ENCODE measurements around the gene LY9.

The LY9 gene

DNA sequence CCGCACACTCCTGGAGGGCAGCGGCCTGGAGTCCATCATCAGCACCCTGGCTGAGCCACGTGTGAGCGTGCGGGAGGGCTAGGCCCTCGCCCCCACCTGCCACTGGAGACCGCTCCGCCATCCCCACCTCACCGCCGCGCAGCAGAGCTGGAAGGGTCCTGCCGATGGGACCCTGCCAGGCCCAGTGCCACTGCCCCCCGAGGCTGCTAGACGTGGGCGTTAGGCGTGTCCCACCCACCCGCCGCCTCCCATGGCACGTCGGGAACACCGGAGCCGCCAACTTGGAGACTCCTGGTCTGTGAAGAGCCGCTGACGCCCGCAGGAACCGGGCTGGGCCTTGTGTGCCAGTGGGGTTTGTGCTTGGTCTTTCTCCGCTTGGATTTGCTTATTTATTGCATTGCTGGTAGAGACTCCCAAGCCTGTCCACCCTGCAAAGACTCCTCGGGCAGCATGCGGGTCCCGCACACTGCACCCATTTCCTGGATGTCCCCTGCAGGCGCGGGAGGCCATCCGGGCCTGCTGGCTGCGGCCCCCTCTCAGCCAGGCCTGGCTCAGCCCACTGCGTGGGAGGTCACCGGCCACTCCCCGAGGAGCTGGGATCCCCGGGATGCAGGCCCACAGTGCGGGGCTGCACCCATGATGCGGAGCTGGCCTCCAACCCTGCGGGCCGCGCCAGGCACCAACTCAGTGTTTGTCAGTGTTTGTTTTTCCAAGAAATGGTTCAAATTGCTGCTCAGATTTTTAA, 6.0 kb downstream of the LY9 start:
- DNase-seq (ENCODE audit: low spot score): no peak

DNA sequence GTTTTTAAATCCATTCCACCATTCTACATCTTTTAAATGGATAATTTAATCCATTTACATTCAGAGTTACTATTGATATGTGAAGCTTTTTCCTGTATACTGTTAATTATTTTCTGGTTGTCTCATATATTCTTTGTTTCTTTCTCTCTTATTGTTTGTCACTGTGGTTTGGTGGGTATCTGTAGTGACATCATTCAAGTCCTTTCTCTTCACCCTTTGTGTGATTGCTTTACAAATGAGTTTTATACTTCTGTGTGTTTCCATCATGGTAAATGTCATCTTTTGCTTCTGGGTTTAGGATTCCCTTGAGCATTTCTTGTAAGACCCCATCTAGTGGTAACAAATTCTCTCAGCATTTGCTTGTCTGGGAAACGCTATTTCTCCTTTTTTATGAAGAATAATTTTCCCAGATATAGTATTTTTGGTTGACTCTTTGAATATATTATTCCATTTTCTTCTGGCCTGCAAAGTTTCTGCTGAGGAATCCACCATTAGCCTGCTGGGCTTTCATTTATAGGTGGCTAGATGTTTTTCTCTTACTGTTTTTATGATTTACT, 10.2 kb downstream of the LY9 start:
- no peak for DNase-seq (ENCODE audit: low spot score)

DNA sequence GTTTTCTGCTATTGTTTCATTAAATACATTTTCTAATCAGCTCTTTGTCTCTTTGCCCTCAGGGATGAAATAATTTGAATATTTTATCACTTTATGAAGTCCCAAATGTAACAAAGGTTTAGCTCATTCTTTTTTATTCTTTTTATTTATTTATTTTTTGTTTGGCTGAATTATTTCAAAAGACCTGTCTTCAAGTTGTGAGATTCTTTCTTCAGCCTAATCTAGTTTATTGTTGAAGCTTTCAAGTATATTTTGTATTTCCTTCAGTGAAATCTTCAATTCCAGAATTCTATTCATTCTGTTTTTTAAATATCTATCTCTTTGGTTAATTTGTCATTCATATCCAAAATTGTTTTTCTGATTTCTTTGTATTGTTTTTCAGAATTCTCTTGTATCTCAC, 10.8 kb downstream of the LY9 start:
- DNase-seq (ENCODE audit: low spot score): no peak

DNA sequence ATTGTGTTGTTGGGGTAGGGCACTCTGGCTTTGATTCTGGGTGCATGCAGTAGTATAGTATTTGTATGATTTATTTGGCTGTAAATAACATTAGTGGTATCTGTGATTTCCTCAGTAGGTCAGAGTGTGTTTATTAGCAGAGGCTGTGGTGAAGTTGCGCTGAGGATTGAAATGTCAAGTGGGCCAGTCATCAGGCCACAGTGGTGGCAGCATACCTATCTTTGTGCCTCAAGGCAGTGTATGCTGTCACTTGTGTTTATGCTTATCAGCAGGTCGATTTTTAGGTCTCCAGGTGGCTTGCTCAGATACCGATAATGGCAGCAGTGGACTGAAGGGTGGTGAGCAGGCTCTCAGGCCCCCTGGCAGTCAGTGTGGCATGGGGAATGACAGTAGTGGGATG, 11.3 kb downstream of the LY9 start:
- DNase-seq (ENCODE audit: low spot score): no peak

DNA sequence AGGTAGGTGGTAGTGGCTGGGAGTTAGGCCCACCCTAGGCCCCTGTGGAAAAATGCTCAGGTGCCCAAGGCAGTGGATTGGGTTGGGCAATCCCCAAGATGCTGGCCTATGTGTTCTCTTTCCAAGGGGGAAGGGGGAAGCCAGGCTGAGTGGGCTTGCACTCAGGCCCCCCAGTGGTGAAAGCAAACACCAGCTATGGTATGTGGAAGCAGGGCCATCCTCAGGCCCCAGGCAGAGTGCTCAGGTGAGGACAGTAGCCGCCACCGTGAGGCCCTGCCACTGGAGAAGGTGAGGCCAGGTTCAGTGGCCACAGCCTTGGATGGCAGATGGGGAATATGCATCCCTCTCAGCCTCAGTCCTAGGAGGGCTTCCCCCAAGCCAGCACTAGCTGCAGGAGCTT, 11.8 kb downstream of the LY9 start:
- DNase-seq (ENCODE audit: low spot score): no peak

DNA sequence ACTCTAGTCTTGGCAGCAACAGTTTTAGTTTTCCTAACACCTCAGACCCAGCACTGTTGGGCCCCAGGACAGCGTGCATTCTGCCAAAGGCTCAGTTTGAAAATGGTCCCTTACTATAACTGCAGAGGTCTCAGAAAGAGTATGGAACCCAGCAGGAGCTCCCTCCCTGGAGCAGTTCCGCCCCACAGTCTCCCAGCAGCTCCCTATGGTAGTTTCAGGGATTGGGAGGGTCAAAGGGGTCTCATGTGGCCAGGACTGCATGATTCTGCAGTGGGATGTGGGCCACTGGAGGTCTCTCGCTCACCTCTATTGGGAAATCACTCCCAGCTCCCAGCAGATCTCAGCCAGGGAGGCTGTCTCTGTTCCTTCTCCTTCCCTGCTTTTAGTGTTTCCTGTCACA, 12.3 kb downstream of the LY9 start:
- no peak for DNase-seq (ENCODE audit: low spot score)

DNA sequence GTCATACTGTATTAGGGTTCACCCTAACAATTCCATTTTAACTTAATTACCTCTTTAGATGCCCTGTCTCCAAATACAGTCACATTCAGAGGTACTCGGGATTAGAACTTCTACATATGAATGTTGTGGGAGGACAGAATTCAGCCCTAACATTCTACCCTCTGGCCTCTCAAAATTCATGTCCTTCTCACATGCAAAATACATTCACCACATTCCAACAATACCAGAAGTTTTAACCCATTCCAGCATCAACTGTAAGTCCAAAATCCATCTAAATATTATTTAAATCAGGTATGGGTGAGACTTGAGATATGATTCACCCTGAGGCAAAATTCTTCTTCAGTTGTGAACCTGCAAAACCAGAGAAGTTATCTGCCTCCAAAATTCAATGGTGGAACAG, 14.5 kb downstream of the LY9 start:
- no peak for DNase-seq (ENCODE audit: low spot score)

DNA sequence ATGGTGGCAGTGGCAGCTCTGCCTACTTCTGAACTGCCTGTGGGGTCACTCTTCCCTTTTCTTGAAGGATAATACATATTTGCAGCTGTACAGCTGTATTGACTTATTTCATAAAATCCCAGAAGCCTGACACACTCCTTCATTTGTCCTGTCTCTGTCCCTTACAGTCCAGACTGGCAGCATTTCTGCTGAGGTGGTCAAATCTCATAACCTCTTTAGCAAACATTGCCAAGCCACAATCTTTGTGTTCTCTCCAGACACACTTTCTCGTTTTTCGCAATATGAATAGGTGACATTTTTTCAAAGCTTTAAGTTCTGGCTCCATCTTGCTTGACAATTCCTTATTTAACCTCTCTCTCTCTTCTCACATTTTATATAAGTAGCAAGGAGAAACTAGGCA, 15.2 kb downstream of the LY9 start:
- no peak for DNase-seq (ENCODE audit: low spot score)

DNA sequence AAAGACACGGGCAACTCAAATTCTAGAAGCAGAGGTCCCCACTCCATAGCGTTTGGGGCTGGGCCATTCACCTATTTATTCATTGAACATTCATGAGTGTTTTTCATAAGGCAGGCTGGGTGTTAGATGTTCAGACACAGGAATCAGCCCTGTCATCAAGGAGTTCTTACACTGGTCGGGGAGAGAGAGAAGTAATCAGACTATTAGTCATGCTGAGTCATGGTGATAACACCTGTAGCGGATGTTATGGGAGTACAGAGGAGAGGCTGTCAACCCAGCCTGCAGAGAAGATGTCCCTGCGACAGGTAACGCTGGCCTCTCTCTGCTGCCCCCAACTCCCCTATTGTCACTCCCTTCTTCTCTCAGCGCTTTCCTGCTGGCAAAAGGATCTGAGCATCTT, 17.2 kb downstream of the LY9 start:
- DNase-seq (ENCODE audit: low spot score): peak; percentile 59

DNA sequence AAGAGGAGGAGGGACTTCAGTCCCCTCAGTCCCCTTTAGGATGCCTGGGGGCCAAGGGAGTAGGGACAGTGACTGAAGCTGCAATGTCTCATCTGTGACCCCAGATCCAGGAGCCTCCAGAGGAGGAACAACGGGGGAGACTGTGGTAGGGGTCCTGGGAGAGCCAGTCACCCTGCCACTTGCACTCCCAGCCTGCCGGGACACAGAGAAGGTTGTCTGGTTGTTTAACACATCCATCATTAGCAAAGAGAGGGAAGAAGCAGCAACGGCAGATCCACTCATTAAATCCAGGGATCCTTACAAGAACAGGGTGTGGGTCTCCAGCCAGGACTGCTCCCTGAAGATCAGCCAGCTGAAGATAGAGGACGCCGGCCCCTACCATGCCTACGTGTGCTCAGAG, 18.3 kb downstream of the LY9 start:
- DNase-seq (ENCODE audit: low spot score): no peak

DNA sequence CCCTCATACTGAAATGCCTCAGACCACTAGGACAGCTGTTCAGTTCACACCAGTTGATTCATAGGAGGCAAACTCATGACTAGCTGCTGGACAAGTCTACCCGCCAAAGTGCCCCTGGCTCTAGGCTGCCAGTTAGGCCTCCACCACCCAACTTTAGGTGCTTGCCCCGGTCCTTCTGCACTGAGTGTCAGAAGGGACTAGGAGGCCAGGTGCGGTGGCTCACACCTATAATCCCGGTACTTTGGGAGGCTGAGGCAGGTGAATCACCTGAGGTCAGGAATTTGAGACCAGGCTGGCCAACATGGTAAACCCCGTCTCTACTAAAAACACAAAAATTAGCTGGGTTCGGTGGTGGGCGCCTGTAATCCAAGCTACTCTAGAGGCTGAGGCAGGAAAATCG, 18.9 kb downstream of the LY9 start:
- DNase-seq (ENCODE audit: low spot score): no peak

DNA sequence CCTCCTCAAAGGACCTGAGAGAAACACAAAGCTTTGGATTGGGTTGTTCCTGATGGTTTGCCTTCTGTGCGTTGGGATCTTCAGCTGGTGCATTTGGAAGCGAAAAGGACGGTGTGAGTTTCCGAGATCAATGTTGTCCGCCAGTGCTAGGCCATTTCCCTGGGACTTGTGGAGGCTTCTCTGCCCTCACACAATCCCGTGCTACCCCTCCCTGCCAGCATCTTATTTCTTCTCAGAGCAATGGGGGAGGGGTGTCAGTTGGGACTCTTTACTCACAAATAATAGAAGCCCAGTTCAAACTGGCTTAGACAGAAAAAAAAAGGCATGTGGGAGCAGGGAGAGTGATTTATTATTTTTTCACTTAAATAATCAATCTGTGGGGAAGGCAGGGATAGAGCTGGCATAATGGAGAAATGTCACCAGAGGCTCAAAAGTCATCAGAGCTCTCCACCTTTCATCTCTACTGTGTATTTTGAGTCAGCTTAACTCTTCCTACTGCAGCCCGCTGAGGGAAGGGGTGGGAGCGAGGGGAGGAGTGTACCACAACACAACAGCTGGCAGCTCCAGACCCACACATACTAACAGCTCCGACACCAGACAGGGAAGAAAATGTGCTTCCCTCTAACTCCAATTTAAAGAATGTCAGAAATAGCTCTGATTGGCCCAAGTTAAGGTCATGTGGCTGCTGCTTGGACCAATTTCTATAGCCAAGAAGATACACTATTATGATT, 22.4 kb downstream of the LY9 start:
- no peak for DNase-seq (ENCODE audit: low spot score)

DNA sequence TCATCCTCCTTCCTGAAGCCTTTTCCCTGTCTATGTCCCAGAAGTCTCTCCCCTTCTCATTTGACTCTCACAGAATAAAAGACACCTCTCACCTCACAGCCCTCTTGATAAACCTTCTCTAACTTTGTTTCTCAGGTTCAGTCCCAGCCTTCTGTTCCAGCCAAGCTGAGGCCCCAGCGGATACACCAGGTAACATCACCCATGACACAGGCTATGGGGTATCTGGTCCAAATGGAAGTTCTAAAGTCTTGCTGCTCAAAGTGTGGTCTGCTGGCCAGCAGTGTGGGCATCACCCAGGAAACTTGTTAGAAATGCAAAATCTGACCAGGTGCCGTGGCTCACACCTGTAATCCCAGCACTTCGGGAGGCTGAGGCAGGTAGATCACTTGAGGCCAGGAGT, 23.2 kb downstream of the LY9 start:
- DNase-seq (ENCODE audit: low spot score): no peak

DNA sequence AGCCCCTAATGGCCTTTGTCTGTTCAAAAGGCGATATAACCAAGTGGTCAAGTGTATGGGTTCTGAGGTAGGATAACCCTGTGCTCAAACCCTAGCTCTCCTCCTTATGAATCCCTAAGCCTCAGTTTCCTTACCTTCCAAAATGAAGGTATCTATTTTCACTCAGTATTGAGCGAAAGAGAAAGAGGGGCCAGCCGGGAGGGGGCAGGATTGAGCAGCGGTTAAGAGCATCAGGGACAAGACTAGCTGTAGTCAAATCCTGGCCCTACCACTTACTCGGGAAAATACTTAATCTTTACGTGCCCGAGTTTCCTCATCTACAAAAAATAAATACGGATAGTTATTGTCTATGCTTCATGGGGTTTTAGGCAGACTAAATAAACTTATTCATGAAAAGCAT, 25.7 kb downstream of the LY9 start:
- DNase-seq (ENCODE audit: low spot score): no peak

DNA sequence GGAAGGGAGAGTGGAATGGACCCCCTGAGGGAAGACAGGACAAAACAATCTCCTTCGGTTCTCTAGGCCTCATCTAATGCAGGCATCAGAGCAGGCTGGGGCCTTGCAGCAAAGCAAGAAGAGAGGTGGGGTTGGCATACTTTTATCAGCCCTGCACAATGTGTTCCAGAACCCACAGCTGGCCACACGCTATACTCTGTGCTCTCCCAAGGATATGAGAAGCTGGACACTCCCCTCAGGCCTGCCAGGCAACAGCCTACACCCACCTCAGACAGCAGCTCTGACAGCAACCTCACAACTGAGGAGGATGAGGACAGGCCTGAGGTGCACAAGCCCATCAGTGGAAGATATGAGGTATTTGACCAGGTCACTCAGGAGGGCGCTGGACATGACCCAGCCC, 27.3 kb downstream of the LY9 start:
- no peak for DNase-seq (ENCODE audit: low spot score)

DNA sequence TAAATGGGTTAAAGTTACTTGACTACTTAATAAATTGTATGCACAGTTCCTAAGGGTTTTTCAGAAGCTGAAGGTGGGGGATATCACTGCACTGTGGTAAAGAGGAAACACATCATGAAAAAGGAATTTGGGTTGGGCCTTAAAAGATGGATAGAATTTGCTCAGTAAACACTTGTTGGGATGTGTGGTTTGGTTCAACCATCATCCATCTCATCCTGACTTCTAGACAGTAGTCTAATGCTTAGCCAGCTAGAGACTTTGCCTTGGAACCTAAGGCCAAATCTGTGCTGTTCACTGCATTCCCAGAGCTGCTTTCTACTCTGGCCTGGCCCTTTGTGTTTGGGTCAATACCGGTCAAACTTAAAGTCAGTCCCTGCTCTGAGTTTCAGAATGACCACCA, 30.6 kb downstream of the LY9 start:
- no peak for DNase-seq (ENCODE audit: low spot score)

DNA sequence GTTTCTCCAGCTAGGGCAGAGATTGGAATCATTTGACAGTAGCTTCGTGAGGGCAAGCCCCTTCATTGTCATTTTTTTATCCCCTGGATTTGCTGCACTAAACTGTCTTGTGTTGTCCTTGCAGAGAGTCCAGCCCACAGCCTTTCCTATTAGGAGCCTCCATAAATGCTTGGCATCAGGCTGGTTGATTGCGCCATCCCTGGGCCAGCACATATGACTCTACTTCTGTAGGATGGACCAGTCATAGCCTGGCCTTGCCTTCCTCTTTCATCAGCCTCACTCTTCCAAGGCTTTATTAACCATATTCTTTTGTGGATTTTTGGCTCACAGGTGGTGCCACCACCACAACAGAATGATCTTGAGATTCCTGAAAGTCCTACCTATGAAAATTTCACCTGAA, 31.4 kb downstream of the LY9 start:
- no peak for DNase-seq (ENCODE audit: low spot score)

DNA sequence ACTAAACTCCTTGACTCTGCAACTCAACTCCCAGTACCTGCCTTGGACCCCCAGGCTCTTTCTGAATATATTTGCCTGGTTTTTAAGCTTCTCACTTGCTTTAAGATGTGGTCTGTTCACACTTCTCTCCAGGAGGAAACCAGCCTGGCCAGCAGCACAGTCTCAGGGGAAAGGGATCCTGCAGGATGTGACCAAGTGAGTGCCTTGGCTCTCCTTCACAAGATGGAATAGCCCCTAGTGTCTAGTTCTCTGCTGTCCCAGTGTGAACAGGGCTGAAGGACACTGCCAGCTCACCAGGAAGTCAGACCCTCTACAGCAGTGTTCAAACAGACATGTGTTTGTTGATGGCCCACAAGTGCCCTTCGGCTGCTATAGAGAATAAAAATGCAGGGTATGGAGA, 33.8 kb downstream of the LY9 start:
- no peak for DNase-seq (ENCODE audit: low spot score)

DNA sequence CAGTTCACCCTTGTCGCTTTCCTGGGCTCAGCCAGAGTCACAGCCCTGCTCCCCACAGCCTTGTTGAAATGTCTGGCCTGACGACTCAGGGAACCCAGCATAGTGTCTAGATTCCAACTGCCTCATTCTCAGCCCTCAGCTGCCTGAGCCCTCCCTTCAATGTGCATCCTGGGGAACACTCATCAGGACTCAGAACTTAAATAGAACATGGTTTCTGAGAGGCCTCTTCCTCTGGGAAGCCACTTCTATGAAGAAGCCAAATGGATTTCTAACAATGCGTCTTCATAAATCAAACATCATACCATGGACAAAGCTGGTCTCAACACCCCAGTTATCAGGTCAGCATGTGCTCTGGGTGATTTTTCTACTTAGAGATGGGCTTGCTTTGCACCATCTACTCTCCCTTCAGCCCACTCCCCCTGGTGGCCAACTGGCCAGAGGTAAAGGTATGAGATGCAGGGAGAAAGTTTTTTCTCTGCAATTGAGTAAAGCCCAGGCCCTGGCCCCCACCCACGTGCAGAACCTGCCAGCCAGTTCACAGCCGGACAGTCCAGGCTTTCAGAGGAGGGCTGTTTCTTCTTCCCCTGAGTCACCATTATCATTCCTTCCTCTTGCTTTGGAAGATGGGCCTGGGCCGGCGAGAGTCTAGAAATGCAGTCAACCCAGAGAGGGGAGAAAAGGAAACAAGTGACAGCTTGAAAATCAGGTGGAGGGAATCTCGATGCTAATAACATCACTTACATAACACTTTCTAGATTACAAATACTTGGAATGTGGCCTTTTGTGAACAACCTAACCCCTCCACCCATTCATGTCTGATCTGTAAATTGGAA, 34.6 kb downstream of the LY9 start:
- DNase-seq (ENCODE audit: low spot score): peak; percentile 74

DNA sequence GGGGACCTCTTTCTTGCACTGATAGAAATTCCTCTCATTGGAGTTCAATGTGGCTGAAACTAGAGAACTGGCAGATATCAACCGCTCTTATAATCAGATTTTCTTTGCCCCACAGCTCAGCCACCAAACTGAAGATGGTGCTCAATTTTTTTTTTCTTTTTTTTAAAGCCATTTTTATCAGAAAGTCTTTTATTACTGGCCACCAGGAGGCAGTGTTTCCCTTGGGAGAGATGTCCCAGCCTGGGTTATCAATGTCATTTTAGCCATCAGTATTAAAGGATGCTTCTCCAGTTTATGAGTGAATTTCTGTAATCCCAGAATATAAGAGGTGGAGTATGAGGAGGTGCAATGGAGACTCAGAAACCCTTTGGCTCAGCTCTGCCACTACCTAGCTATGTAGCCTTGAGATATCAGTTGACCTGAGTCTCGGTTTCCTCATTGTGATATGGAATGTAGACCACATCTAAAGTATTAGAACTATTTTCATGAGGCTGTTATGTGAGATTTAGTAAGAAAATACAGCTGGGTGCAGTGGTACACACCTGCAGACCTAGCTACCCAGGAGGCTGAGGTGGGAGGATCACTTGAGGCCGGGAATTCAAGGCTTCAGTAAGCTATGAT, 39.1 kb downstream of the LY9 start:
- DNase-seq (ENCODE audit: low spot score): peak; percentile 40

DNA sequence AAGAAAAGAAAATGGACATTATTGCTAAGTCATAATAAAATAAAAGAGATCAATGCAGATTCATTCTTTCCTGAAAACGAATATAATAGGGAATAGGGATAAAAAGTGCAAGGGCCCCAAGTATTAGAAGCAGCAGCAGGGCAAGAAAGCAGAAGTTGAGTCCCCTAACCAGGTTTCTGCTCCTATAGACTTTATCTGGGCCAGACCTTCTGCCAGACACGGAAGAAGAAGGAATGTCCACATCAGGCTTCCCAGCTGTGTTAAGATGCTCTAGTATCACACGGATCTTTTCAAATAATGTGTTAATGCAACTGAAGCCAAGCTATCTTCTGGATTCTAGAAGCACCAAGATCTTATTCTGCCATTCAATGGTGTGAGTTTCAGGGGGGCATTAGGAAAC, 39.8 kb downstream of the LY9 start:
- no peak for DNase-seq (ENCODE audit: low spot score)

DNA sequence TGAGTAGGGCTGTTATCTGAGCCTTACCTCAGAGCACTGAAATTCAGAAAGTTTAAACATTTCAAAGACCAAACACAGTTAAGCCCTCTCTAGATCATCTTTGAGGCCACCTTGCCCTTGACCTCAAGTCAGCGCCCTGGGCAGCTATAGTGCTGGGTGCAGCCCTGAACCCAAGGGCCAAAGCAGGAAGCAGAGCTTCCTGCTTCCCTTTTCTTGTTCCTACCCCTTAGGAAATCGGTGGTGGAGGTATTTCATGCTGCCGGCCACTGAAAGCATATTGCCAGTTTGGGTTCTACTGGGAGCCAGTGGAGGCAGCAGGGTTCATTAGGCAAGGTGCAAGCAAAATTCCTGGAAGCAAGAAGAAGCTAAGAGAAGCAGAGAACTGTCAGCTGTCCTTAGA, 40.6 kb downstream of the LY9 start:
- no peak for DNase-seq (ENCODE audit: low spot score)
